ENCODE data around the gene CEP41.

CEP41 gene

DNA sequence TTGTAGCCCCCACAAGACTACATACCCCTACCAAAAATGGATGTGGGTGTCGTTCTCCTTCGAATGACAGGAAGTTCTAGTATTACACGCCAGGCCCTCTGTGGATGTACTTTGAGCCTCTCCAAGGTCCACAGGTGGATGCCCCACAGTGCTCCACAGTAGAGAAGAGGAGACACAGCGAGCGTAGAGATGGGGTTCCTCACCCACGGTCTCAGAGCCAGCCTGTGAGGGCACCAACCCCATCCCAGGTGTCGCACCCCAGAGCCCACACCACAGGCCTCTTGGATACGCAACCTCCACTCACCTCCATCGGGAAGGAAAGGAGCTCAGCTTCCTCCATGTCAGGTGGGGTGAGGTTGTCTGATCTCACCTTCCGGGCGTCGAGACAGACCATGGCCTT, 93.9 kb downstream of the CEP41 start:
- Histone ChIP-seq H3K4me3 (ENCODE audit: low read length in 2 of 2) (no peak overlapping the region), H3K27me3 (ENCODE audit: control insufficient read depth in 1 of 2, insufficient read depth in 2 of 2, low read length in 2 of 2) (no peaks in the 10 kb centered on the region), H3K4me1 (ENCODE audit: control insufficient read depth, insufficient read depth, low read length) (peaks cover 2% of the 10 kb centered on the region), H3K27ac (ENCODE audit: low read length) (no peak overlapping the region), H3K9me3 (ENCODE audit: control insufficient read depth in 2 of 2, low read length in 2 of 2) (peaks cover 0 to 1% of the 10 kb centered on the region in 2 donors), H3K36me3 (ENCODE audit: control insufficient read depth in 2 of 2, insufficient read depth in 2 of 2, low read length in 2 of 2) (no peaks in the 10 kb centered on the region), H3K9ac (ENCODE audit: low read length in 2 of 2) (no peak overlapping the region)

DNA sequence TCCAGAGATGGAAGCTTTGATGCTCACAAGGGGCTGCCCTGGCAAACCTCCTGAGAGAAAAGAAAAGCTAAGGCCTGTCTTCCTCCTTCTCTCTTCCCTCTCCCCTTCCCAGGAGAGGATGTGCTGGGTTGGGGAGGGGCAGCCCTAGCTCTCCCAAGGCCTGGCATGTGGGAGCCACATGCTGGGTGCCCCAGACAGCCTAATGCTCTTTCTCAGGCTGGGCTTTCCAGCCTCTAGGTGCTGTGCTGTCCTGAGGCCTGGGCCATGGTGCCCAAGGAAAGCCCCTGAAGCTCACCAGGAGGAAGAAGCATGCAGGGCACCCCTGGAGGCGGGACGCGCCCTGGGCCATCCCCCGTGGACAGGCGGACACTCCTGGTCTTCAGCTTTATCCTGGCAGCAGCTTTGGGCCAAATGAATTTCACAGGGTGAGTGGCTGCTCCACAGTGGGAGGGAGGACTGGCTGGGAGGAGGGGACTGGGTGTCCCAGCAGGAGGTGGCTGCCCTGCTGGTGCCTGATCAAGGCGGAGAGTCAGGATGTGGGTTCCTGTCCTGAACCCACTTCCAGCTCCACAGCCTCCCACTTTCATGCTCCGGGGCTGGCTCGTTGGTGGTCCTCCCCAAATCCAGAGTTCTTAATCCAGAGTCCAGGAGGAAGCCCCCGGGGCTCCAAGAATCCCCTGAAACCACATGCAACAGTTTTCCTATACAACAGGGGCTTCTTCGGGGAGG, 94.5 kb downstream of the CEP41 start:
- peaks cover 0 to 4% of the 10 kb centered on the region in 2 donors for H3K9me3 ChIP-seq (ENCODE audit: control insufficient read depth in 2 of 2, low read length in 2 of 2)
- H3K9ac ChIP-seq (ENCODE audit: low read length in 2 of 2), result no peak overlapping the region
- H3K27ac ChIP-seq (ENCODE audit: low read length), result no peak overlapping the region
- H3K27me3 ChIP-seq (ENCODE audit: control insufficient read depth in 1 of 2, insufficient read depth in 2 of 2, low read length in 2 of 2), result no peaks in the 10 kb centered on the region
- no peaks in the 10 kb centered on the region for H3K36me3 ChIP-seq (ENCODE audit: control insufficient read depth in 2 of 2, insufficient read depth in 2 of 2, low read length in 2 of 2)
- no peak overlapping the region for H3K4me3 ChIP-seq (ENCODE audit: low read length in 2 of 2)
- H3K4me1 ChIP-seq (ENCODE audit: control insufficient read depth, insufficient read depth, low read length), result no peaks in the 10 kb centered on the region

DNA sequence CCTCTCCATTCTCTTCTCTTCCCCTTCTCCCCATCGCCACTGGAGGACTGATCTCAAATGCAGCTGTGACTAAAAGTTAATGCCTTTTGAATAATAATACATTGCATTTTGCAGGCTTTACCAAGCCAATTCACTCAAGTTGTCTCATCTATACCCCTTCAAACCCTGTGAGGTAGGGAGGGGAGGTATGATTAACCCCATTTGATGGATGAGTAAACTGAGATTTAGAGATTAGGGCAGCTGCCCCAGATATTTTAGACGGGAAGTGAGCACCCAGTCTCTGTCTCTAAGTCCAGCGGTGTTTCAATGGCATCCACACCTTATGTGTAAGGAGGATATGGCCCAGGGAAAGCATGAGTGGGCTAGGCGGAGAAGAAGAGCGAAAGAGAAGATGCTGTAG, 95.1 kb downstream of the CEP41 start:
- Histone ChIP-seq H3K9me3 (ENCODE audit: control insufficient read depth in 2 of 2, low read length in 2 of 2) (peaks cover 0 to 4% of the 10 kb centered on the region in 2 donors), H3K4me1 (ENCODE audit: control insufficient read depth, insufficient read depth, low read length) (no peaks in the 10 kb centered on the region), H3K4me3 (ENCODE audit: low read length in 2 of 2) (no peak overlapping the region), H3K27me3 (ENCODE audit: control insufficient read depth in 1 of 2, insufficient read depth in 2 of 2, low read length in 2 of 2) (no peaks in the 10 kb centered on the region), H3K36me3 (ENCODE audit: control insufficient read depth in 2 of 2, insufficient read depth in 2 of 2, low read length in 2 of 2) (no peaks in the 10 kb centered on the region), H3K27ac (ENCODE audit: low read length) (no peak overlapping the region), H3K9ac (ENCODE audit: low read length in 2 of 2) (no peak overlapping the region)

- Histone ChIP-seq H3K36me3 (ENCODE audit: control insufficient read depth in 2 of 2, insufficient read depth in 2 of 2, low read length in 2 of 2) (no peaks in the 10 kb centered on the region), H3K9ac (ENCODE audit: low read length in 2 of 2) (no peak overlapping the region), H3K4me3 (ENCODE audit: low read length in 2 of 2) (peak overlapping the region in 1 of 2 donors; percentile 40), H3K27me3 (ENCODE audit: control insufficient read depth in 1 of 2, insufficient read depth in 2 of 2, low read length in 2 of 2) (no peaks in the 10 kb centered on the region), H3K4me1 (ENCODE audit: control insufficient read depth, insufficient read depth, low read length) (no peaks in the 10 kb centered on the region), H3K27ac (ENCODE audit: low read length) (no peak overlapping the region), H3K9me3 (ENCODE audit: control insufficient read depth in 2 of 2, low read length in 2 of 2) (peaks cover 0 to 4% of the 10 kb centered on the region in 2 donors)
Measured at GRCh38 chr7:130345136-130345535, 95.7 kb downstream of the CEP41 start.

DNA sequence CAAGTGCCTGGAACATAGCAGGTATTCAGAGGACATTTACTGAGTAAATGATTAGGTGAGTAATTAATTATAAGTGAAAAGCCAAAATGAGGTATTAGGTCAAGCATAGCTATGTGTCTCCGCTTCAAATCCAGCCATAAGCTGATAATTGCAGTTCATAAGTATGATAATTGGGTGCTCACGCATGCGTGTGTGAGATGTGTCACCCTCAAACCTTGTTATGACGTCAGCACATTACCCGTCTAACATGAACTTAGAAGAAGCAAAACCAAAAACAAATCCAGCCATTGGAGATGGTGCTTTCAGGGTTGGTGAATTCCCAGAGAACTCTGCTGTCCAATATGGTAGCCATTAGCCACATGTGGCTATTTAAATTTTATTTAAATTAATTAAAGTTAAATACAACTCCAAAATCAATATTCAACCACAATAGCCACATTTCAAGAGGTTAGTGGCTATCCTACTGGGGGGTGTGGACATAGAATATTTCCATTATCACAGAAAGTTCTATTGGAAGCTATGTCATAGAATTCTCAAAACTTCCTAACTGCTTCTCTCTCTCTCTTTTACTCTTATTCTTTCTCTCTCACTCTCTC, 96.4 kb downstream of the CEP41 start, which contains the start of gene CPA5:
TSS of gene CPA5 (plus strand) at position 546 of the 596 bp plus-strand sequence. CDS start 1,670 bp downstream, outside the sequence.
- no peaks in the 10 kb centered on the region for H3K27me3 ChIP-seq (ENCODE audit: control insufficient read depth in 1 of 2, insufficient read depth in 2 of 2, low read length in 2 of 2)
- no peak within 1 kb of the TSS for H3K9ac ChIP-seq (ENCODE audit: low read length in 2 of 2)
- H3K4me3 ChIP-seq (ENCODE audit: low read length in 2 of 2), result peak within 1 kb of the TSS in 1 of 2 donors; percentile 40
- no peaks in the 10 kb centered on the region for H3K36me3 ChIP-seq (ENCODE audit: control insufficient read depth in 2 of 2, insufficient read depth in 2 of 2, low read length in 2 of 2)
- peaks cover 0 to 4% of the 10 kb centered on the region in 2 donors for H3K9me3 ChIP-seq (ENCODE audit: control insufficient read depth in 2 of 2, low read length in 2 of 2)
- H3K4me1 ChIP-seq (ENCODE audit: control insufficient read depth, insufficient read depth, low read length), result no peaks in the 10 kb centered on the region
- H3K27ac ChIP-seq (ENCODE audit: low read length), result no peak within 1 kb of the TSS
